ENCODE results near the gene RNF150. TPM values are rescaled to one million over a fixed set of nuclear protein-coding genes. Genes with fewer than 3 reads are reported as not detected.
A peak's percentile ranks its signal among the peaks of the same experiment; 100 is the strongest.

The RNF150 gene
- total and polyA plus RNA-seq, 2 of the 4 experiments (the other 2 are of a cell fraction): 6.2 to 18.1 TPM

DNA sequence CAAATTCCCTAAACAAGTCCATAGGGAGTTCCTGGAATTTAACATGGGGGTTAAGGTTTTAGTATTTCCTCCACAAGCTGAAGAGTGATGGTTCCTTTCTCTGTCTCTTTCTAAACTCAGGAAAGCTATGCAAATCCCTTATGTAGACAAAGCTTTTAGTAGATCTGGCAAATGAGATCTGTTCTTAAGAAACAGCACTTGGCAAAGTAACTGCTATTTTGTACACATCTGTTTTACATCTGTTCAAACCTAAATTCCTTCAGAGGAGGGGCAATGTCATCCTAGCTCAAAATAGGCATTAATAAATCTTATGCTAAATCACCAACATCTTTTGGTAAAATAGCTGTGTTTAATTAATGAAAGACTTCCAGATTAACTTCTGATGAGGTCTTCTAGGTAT, 239.3 kb downstream of the RNF150 start:
- dilution Hi-C loops (cut with HindIII; ENCODE audit: low sequenced_read_pairs, unreplicated experiment): loop anchor here (25.0 kb wide), 1 partner anchor 243 kb away; the partner anchor contains the start of gene RNF150

More for the DNA sequence above, 239.3 kb downstream of the RNF150 start:
- Histone ChIP-seq H2BK15ac (ENCODE audit: low read depth, low read length) (no peak overlapping the region), H2AK9ac (replicated peaks; ENCODE audit: low read depth, low read length, poor library complexity) (no peak overlapping the region), H2BK20ac (ENCODE audit: low read depth, low read length) (no peak overlapping the region), H3K27me3 (ENCODE audit: control insufficient read depth, insufficient read depth, low read length) (no peaks in the 10 kb centered on the region), H3K9me3 (ENCODE audit: control insufficient read depth, insufficient read depth, low read length) (no peaks in the 10 kb centered on the region), H3K56ac (ENCODE audit: extremely low read depth, insufficient read depth, low read length) (no peak overlapping the region), H3K4me2 (ENCODE audit: low read depth, low read length) (no peak overlapping the region; the same call in 1 of the 2 replicates), H2AK5ac (ENCODE audit: low read depth, low read length) (no peak overlapping the region), H3K36me3 (ENCODE audit: control insufficient read depth, insufficient read depth, low read length) (no peaks in the 10 kb centered on the region), H3K79me1 (ENCODE audit: low read depth in 1 of 2, low read length in 2 of 2) (no peaks in the 10 kb centered on the region), H3K27ac (ENCODE audit: insufficient read depth, low read length) (no peak overlapping the region), H4K5ac (ENCODE audit: low read depth, low read length) (no peak overlapping the region), H3K9ac (ENCODE audit: low read depth, low read length) (no peak overlapping the region), H4K91ac (ENCODE audit: insufficient read depth, low read depth, low read length) (no peak overlapping the region), H3K14ac (replicated peaks; ENCODE audit: low read depth, low read length) (no peak overlapping the region), H3K4me3 (ENCODE audit: insufficient read depth, low read depth, low read length) (no peak overlapping the region), H3K4ac (ENCODE audit: low read depth, low read length) (no peak overlapping the region), H4K20me1 (ENCODE audit: insufficient read depth, low read length) (no peaks in the 10 kb centered on the region), H2BK120ac (ENCODE audit: low read depth, low read length) (no peak overlapping the region), H2AFZ (replicated peaks; ENCODE audit: low read length, poor library complexity) (no peak overlapping the region), H3K9me1 (ENCODE audit: insufficient read depth, low read length) (no peaks in the 10 kb centered on the region), H3K4me1 (ENCODE audit: control insufficient read depth, insufficient read depth, low read length) (no peaks in the 10 kb centered on the region; the same call in 1 of the 2 replicates), H2BK5ac (ENCODE audit: low read depth, low read length, poor library complexity, severe bottlenecking) (no peak overlapping the region), H3K23ac (ENCODE audit: low read depth, low read length) (no peak overlapping the region), H4K8ac (ENCODE audit: low read depth in 2 of 2, low read length in 2 of 2) (no peak overlapping the region), H3K18ac (ENCODE audit: low read depth, low read length) (no peak overlapping the region)
- ATAC-seq (ENCODE audit: low read depth) (peak; percentile 64), DNase-seq (peak; percentile 71)
- POLR2A ChIA-PET (ENCODE audit: unreplicated experiment): no interaction called here
- CTCF ChIA-PET: interaction anchor here (1.0 to 2.6 kb wide), 2 partner anchors 10 to 240 kb away, joined by 3 to 10 read pairs; no protein-coding TSS in a partner anchor
- intact Hi-C loops (cut with micrococcal nuclease) (no loop called here), in situ Hi-C loops (cut with MboI; ENCODE audit: low sequenced_read_pairs) (no loop called here)
- TF ChIP-seq, protein P1, sequence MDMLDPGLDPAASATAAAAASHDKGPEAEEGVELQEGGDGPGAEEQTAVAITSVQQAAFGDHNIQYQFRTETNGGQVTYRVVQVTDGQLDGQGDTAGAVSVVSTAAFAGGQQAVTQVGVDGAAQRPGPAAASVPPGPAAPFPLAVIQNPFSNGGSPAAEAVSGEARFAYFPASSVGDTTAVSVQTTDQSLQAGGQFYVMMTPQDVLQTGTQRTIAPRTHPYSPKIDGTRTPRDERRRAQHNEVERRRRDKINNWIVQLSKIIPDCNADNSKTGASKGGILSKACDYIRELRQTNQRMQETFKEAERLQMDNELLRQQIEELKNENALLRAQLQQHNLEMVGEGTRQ (IDR thresholded peaks at IDR 0.05; ENCODE audit: low read depth, low read length): no peak
- no peak for TF ChIP-seq CHD1 (IDR thresholded peaks at IDR 0.05; ENCODE audit: low read depth, low read length)
- TF ChIP-seq MAZ (IDR thresholded peaks at IDR 0.05; ENCODE audit: borderline replicate concordance, low read depth, low read length): no peak
- TF ChIP-seq FOS (IDR thresholded peaks at IDR 0.05; ENCODE audit: low read depth, low read length): no peak
- no peak for TF ChIP-seq MXI1 (IDR thresholded peaks at IDR 0.05; ENCODE audit: borderline replicate concordance, low read depth, low read length)
- no peak for TF ChIP-seq POLR2A (IDR thresholded peaks at IDR 0.05; ENCODE audit: low read depth, low read length)
- no peak for TF ChIP-seq CEBPB (IDR thresholded peaks at IDR 0.05; ENCODE audit: low read depth, low read length)
- TF ChIP-seq RFX5 (IDR thresholded peaks at IDR 0.05; ENCODE audit: low read depth, low read length): no peak
- no peak for TF ChIP-seq RCOR1 (IDR thresholded peaks at IDR 0.05; ENCODE audit: insufficient replicate concordance, low read length)
- TF ChIP-seq SMC3 (IDR thresholded peaks at IDR 0.05; ENCODE audit: low read depth, low read length): no peak
- no peak for TF ChIP-seq BHLHE40 (IDR thresholded peaks at IDR 0.05; ENCODE audit: low read depth, low read length)
- no peak for TF ChIP-seq NFE2L2 (IDR thresholded peaks at IDR 0.05; ENCODE audit: low read depth, low read length)
- TF ChIP-seq RAD21 (IDR thresholded peaks at IDR 0.05; ENCODE audit: low read length): no peak
- TF ChIP-seq, protein P2, sequence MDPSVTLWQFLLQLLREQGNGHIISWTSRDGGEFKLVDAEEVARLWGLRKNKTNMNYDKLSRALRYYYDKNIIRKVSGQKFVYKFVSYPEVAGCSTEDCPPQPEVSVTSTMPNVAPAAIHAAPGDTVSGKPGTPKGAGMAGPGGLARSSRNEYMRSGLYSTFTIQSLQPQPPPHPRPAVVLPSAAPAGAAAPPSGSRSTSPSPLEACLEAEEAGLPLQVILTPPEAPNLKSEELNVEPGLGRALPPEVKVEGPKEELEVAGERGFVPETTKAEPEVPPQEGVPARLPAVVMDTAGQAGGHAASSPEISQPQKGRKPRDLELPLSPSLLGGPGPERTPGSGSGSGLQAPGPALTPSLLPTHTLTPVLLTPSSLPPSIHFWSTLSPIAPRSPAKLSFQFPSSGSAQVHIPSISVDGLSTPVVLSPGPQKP (IDR thresholded peaks at IDR 0.05; ENCODE audit: borderline replicate concordance, low read depth, low read length): no peak
- TF ChIP-seq, protein P3, sequence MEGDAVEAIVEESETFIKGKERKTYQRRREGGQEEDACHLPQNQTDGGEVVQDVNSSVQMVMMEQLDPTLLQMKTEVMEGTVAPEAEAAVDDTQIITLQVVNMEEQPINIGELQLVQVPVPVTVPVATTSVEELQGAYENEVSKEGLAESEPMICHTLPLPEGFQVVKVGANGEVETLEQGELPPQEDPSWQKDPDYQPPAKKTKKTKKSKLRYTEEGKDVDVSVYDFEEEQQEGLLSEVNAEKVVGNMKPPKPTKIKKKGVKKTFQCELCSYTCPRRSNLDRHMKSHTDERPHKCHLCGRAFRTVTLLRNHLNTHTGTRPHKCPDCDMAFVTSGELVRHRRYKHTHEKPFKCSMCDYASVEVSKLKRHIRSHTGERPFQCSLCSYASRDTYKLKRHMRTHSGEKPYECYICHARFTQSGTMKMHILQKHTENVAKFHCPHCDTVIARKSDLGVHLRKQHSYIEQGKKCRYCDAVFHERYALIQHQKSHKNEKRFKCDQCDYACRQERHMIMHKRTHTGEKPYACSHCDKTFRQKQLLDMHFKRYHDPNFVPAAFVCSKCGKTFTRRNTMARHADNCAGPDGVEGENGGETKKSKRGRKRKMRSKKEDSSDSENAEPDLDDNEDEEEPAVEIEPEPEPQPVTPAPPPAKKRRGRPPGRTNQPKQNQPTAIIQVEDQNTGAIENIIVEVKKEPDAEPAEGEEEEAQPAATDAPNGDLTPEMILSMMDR (conservative IDR thresholded peaks at IDR 0.05; ENCODE audit: low read depth, low read length): no peak
- no peak for TF ChIP-seq MAFK (IDR thresholded peaks at IDR 0.05; ENCODE audit: low read depth, low read length)
- BruUV-seq (replicated peaks): no TSS peak
